Erythroblast (primary cell): ENCODE measurements around the gene APOA5.

Source experiments
- DNase-seq, 2 experiments: peaks; one replicate each; lab custom pipeline; 2025; lab: John Stamatoyannopoulos, UW
- GATA1 ChIP-seq: IDR thresholded peaks from 2 replicates; pipeline ENCODE4 v1.6.1; 2011; ENCODE audit warnings: low read depth, mild to moderate bottlenecking, control low read depth, low read length, moderate library complexity
- POLR2A ChIP-seq: IDR thresholded peaks from 2 replicates; pipeline ENCODE4 v1.6.1; 2011; ENCODE audit warnings: mild to moderate bottlenecking, low read length

The APOA5 gene

GRCh38 chr11:116832350-116833290 is 40.9 kb upstream of the APOA5 start:
- TF ChIP-seq GATA1: no peak
- TF ChIP-seq POLR2A: no peak
- no peak for DNase-seq

- TF ChIP-seq GATA1: no peak
- TF ChIP-seq POLR2A: no peak
- no peak for DNase-seq
Measured at GRCh38 chr11:116831790-116832349, 40.2 kb upstream of the APOA5 start.

DNA sequence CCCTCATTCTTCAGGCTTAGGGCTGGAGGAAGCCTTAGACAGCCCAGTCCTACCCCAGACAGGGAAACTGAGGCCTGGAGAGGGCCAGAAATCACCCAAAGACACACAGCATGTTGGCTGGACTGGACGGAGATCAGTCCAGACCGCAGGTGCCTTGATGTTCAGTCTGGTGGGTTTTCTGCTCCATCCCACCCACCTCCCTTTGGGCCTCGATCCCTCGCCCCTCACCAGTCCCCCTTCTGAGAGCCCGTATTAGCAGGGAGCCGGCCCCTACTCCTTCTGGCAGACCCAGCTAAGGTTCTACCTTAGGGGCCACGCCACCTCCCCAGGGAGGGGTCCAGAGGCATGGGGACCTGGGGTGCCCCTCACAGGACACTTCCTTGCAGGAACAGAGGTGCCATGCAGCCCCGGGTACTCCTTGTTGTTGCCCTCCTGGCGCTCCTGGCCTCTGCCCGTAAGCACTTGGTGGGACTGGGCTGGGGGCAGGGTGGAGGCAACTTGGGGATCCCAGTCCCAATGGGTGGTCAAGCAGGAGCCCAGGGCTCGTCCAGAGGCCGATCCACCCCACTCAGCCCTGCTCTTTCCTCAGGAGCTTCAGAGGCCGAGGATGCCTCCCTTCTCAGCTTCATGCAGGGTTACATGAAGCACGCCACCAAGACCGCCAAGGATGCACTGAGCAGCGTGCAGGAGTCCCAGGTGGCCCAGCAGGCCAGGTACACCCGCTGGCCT is 38.7 kb upstream of the APOA5 start:
- DNase-seq: no peak
- TF ChIP-seq POLR2A (no peak), GATA1 (no peak)

DNA sequence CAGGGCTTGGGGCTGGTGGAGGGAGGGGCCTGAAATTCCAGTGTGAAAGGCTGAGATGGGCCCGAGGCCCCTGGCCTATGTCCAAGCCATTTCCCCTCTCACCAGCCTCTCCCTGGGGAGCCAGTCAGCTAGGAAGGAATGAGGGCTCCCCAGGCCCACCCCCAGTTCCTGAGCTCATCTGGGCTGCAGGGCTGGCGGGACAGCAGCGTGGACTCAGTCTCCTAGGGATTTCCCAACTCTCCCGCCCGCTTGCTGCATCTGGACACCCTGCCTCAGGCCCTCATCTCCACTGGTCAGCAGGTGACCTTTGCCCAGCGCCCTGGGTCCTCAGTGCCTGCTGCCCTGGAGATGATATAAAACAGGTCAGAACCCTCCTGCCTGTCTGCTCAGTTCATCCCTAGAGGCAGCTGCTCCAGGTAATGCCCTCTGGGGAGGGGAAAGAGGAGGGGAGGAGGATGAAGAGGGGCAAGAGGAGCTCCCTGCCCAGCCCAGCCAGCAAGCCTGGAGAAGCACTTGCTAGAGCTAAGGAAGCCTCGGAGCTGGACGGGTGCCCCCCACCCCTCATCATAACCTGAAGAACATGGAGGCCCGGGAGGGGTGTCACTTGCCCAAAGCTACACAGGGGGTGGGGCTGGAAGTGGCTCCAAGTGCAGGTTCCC is 38.0 kb upstream of the APOA5 start, which contains the start of gene APOC3:
Gene APOC3 (plus strand): TSS at position 383 of the 659 bp plus-strand sequence. CDS start 676 bp downstream, outside the sequence.
- no peak for DNase-seq
- TF ChIP-seq GATA1 (no peak), POLR2A (no peak)

DNA sequence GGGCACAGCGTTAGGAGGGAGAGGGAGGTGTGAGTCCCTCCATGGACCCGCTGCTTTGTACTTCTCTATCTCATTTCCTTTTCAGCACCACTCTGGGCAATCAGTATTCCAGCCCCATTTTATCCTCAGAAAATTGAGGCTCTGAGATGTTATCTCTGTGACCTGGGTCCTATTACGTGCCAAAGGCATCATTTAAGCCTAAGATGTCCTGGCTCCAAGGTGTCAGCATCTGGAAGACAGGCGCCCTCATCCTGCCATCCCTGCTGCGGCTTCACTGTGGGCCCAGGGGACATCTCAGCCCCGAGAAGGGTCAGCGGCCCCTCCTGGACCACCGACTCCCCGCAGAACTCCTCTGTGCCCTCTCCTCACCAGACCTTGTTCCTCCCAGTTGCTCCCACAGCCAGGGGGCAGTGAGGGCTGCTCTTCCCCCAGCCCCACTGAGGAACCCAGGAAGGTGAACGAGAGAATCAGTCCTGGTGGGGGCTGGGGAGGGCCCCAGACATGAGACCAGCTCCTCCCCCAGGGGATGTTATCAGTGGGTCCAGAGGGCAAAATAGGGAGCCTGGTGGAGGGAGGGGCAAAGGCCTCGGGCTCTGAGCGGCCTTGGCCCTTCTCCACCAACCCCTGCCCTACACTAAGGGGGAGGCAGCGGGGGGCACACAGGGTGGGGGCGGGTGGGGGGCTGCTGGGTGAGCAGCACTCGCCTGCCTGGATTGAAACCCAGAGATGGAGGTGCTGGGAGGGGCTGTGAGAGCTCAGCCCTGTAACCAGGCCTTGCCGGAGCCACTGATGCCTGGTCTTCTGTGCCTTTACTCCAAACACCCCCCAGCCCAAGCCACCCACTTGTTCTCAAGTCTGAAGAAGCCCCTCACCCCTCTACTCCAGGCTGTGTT is 37.2 kb upstream of the APOA5 start:
- TF ChIP-seq GATA1: no peak
- no peak for TF ChIP-seq POLR2A
- peak; percentile 9 to 37 for DNase-seq

DNA sequence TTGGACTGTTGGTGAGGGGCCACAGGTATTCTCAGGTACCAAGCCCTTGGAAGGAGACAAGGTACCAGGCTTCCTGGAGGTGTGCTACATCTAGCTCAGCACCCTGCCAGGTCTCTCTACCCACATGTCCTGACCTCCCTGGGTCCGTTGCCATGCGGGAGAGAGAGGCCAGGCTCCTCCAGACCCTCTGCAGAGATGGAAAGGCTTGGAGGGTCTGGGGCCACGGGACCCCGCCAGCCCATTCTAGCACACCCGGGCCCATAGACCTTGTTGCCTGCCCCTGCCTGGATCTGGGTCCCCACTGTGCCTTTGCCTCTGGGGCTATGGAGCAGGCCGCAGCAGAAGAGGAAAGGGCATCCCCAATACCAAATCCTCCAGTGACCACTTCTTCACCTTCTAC is 35.8 kb upstream of the APOA5 start:
- TF ChIP-seq GATA1: no peak
- no peak for TF ChIP-seq POLR2A
- DNase-seq: no peak

GRCh38 chr11:116826751-116827431 is 35.2 kb upstream of the APOA5 start:
- TF ChIP-seq GATA1: no peak
- TF ChIP-seq POLR2A: no peak

DNA sequence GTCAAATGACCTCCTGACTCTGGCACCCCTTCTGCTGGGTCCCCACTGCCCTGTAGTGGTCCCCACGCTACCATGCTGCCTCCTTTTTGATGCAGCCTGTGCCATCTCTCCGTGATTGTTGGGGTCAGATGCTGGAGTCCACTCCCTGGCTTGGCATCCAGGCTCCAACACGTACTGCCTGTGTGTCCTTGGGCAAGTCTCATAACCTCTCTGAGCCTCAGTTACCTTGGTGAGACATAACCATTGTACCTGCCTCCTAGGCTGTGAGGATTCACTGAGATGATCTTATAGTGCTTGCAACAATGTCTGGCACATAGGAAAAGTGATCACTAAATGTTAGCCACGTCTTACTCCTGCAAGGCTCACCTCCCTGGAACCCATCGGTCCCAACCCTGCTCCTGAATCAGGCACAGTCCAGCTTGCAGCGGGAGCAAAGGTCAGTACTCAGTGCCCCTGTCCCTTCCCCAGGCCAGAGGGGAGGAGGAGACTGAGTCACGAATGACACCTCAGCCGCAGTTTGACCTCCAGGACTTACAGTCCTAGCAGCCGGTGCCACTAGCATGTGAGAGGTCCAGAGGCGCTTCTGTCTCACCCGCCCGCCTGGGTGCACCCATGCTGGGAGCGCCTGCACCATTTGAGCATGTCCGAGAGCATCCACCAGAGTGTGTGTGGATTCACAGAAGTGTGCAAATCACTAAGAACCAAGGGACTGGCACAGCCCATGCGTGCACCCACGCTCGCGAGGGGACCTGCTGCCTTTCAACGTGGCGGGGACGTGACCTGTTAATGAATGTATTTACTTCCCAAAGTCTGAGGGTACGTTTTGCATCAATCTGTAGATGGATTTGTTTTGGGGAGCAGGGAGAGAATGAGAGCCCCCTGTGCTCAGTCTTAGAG is 34.4 kb upstream of the APOA5 start:
- no peak for TF ChIP-seq POLR2A
- TF ChIP-seq GATA1: no peak

More at GRCh38 chr11:116826751-116827431, 35.2 kb upstream of the APOA5 start:
- DNase-seq: no peak

DNA sequence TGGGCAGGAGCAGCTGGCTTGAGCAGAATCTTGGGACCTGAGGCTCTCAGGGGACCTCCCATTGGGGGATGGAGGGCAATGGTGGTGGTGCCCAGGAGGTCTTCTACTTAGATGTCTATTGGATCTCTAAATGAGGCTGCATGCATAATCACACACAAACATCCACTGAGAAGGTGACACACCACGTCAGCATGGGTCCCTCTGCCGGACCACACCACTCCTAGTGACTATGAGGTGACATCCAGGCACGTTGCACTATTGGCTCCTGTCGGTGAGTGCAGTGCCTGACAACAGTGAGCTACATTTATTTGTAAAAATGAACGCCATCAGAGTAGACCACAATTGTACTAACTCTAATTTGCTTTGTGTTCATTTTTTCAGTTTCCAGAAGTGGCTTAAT is 33.8 kb upstream of the APOA5 start:
- TF ChIP-seq POLR2A (no peak), GATA1 (no peak)
- no peak for DNase-seq

More for the DNA sequence above, 34.4 kb upstream of the APOA5 start:
- DNase-seq: no peak

DNA sequence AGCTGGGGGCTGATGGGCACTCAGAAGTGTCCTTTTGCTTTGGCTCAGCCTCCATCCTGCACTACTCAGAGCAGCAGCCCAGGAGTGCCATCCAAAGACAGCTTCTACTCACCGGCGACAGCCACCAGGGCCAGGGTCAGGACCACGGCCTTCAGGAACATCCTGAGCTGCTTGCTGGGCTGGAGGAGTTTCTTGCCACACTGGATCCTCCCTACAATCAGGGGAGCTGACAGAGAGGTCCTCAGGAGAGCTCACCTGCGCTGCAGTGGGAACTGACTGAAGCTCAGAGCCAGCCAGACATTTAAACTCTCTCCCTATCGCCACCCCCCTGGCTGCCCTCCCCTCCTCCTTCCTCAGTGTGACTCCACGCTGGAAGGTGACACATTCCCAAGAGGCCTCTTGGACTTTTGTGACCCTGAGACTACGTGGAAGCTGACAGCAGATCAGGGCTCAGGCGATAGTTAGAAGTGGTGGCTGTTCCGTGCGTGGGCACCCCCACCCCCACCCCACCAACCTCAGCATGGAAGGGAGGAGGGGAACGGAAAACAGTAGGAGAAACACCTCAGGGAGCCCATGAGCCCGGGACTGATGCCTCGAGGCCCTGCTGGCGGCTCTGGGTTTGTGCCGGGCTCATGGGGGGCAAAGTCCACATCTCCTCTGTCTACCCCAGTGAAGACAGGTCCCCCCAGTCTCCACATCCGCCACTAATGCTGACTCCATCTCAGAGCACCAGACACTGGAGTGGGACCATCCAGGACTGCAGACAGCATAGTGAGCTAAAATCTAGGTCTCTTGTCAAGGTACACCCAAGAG is 31.6 kb upstream of the APOA5 start, which contains the start of gene APOA4:
Gene APOA4 (minus strand): TSS at position 274 of the 813 bp plus-strand sequence. CDS start 113 bp downstream, at position 161.
- DNase-seq: no peak
- TF ChIP-seq GATA1 (no peak), POLR2A (no peak)
